PC-9 (cell line): ENCODE measurements around the gene MIEF1.

ENCODE experiments used
- EZH2 ChIP-seq: fragments of 200-600 bp; sonication (generic); IDR thresholded peaks from 2 replicates; pipeline ENCODE4 v1.8.0; 2017; ENCODE audit warnings: antibody characterized with exemption, low read depth
- TF ChIP-seq, protein P1 (sequence below): fragments of 200-600 bp; sonication (generic); conservative IDR thresholded peaks from 2 replicates; pipeline ENCODE4 v1.6.1; 2017; ENCODE audit warnings: mixed run types, antibody characterized with exemption, mild to moderate bottlenecking, moderate library complexity

DNA sequence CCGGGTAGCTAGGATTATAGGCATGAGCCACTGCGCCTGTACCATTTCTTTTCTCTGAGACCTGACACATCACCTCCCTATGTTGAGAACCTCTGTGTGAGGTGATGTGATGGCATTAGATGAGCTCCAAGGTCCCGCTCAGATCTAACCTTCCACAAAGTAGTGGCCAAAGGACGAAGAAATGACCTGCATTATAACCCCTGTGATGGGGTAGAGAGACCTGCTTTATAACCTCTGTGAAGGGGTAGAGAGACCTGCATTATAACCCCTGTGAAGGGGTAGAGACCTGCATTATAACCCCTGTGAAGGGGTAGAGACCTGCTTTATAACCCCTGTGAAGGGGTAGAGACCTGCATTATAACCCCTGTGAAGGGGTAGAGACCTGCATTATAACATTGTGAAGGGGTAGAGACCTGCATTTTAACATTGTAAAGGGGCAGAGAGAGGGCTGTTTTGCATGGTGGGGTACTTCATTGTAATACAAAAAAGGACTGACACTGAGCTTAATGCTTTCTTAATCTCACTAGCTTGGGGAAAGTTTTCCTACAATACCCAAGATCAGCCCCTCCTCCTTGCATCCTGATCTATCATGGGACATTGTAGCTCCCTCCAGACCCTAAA, 8.5 kb downstream of the MIEF1 start:
- TF ChIP-seq, protein P1, sequence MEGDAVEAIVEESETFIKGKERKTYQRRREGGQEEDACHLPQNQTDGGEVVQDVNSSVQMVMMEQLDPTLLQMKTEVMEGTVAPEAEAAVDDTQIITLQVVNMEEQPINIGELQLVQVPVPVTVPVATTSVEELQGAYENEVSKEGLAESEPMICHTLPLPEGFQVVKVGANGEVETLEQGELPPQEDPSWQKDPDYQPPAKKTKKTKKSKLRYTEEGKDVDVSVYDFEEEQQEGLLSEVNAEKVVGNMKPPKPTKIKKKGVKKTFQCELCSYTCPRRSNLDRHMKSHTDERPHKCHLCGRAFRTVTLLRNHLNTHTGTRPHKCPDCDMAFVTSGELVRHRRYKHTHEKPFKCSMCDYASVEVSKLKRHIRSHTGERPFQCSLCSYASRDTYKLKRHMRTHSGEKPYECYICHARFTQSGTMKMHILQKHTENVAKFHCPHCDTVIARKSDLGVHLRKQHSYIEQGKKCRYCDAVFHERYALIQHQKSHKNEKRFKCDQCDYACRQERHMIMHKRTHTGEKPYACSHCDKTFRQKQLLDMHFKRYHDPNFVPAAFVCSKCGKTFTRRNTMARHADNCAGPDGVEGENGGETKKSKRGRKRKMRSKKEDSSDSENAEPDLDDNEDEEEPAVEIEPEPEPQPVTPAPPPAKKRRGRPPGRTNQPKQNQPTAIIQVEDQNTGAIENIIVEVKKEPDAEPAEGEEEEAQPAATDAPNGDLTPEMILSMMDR, result no peak
- no peak for TF ChIP-seq EZH2
